HTERT RPE-1 (cell line): ENCODE results near the gene RDH14.

Experiments
- in situ Hi-C: fragments of 300-500 bp; cut with MboI; formaldehyde crosslinking; loops from 4 replicates; pipeline ENCODE4 v1.14.3; 2020; ENCODE audit warnings: low sequenced_read_pairs

RDH14 gene

GRCh38 chr2:18578033-18578432 is 17.6 kb upstream of the RDH14 start:
- in situ Hi-C loops, result no loop called here

GRCh38 chr2:18566145-18566769 is 5.8 kb upstream of the RDH14 start:
- in situ Hi-C loops, result no loop called here

GRCh38 chr2:18560797-18561085 is 288 bp upstream of the RDH14 start:
- in situ Hi-C loops, result no loop called here

- in situ Hi-C loops, result no loop called here
These were observed 872 bp downstream of the RDH14 start for GRCh38 chr2:18559531-18560030.

- in situ Hi-C loops, result no loop called here
These were observed 2.0 kb downstream of the RDH14 start for GRCh38 chr2:18558458-18558857.

- in situ Hi-C loops, result no loop called here
These were observed 3.3 kb downstream of the RDH14 start for GRCh38 chr2:18557121-18557520.

- in situ Hi-C loops, result no loop called here
These were observed 7.9 kb downstream of the RDH14 start for GRCh38 chr2:18552351-18553077.

- in situ Hi-C loops, result no loop called here
These were observed 8.8 kb downstream of the RDH14 start for GRCh38 chr2:18551623-18552022.

- in situ Hi-C loops, result no loop called here
These were observed 9.3 kb downstream of the RDH14 start for GRCh38 chr2:18551169-18551568.

- in situ Hi-C loops, result no loop called here
These were observed 10.0 kb downstream of the RDH14 start for GRCh38 chr2:18550433-18550832.

GRCh38 chr2:18549083-18549482 is 11.4 kb downstream of the RDH14 start:
- in situ Hi-C loops, result no loop called here

GRCh38 chr2:18548621-18549020 is 11.8 kb downstream of the RDH14 start:
- in situ Hi-C loops, result no loop called here

GRCh38 chr2:18546567-18546966 is 13.9 kb downstream of the RDH14 start:
- in situ Hi-C loops, result no loop called here

GRCh38 chr2:18545384-18545783 is 15.1 kb downstream of the RDH14 start:
- in situ Hi-C loops, result no loop called here

- in situ Hi-C loops, result no loop called here
These were observed 16.3 kb downstream of the RDH14 start for GRCh38 chr2:18544171-18544570.

- in situ Hi-C loops, result no loop called here
These were observed 19.6 kb downstream of the RDH14 start for GRCh38 chr2:18540872-18541271.

GRCh38 chr2:18536697-18537096 is 23.8 kb downstream of the RDH14 start:
- in situ Hi-C loops, result no loop called here

- in situ Hi-C loops, result no loop called here
These were observed 24.4 kb downstream of the RDH14 start for GRCh38 chr2:18536100-18536499.

GRCh38 chr2:18531194-18531593 is 29.3 kb downstream of the RDH14 start:
- in situ Hi-C loops, result no loop called here

GRCh38 chr2:18527822-18528221 is 32.6 kb downstream of the RDH14 start:
- in situ Hi-C loops, result no loop called here

- in situ Hi-C loops, result no loop called here
These were observed 33.1 kb downstream of the RDH14 start for GRCh38 chr2:18527326-18527725.

- in situ Hi-C loops, result no loop called here
These were observed 34.0 kb downstream of the RDH14 start for GRCh38 chr2:18526429-18526828.

- in situ Hi-C loops, result no loop called here
These were observed 34.6 kb downstream of the RDH14 start for GRCh38 chr2:18525852-18526251.
